Caco-2 (cell line): Measurements from ENCODE around the gene TMPRSS4. TPM values are rescaled to one million over a fixed set of nuclear protein-coding genes. Genes with fewer than 3 reads are reported as not detected.

Experiments used
- BruUV-seq: library from RNA; stranded (reverse); fragments of 400-500 nt; replicated peaks from 2 replicates; lab custom pipeline; 2021; lab: Mats Ljungman, UMichigan
- CTCF ChIA-PET: fragments of 300-600 bp; sonication (Branson Sonifier 250); formaldehyde crosslinking; loops from one replicate; lab custom pipeline; 2022; ENCODE audit warnings: antibody characterized with exemption; lab: Charles Lee
- POLR2A ChIA-PET: fragments of 300-600 bp; sonication (Branson Sonifier 250); formaldehyde crosslinking; loops from one replicate; lab custom pipeline; 2022; ENCODE audit warnings: antibody characterized with exemption; lab: Charles Lee
- DNase-seq, 2 experiments: peaks; one replicate each; pipeline versions ENCODE4 v3.0.0 to v3.0.0-alpha.2; 2020 to 2022
- H3K27me3 ChIP-seq: replicated peaks from 2 replicates; pipeline ENCODE4 v1.6.0; 2011; ENCODE audit warnings: low read length; ENCODE audit not compliant: control insufficient read depth, insufficient read depth
- H3K36me3 ChIP-seq: 2 replicates; pipeline ENCODE4 v1.5.1; 2011; ENCODE audit warnings: low read length; ENCODE audit not compliant: control insufficient read depth, insufficient read depth
- H3K4me1 ChIP-seq: fragments of 250-450 bp; sonication (Bioruptor Pico); 2 replicates; pipeline ENCODE4 v1.5.1; 2020; ENCODE audit warnings: mild to moderate bottlenecking
- H3K4me3 ChIP-seq: 2 replicates; pipeline ENCODE4 v1.5.1; 2011; ENCODE audit warnings: low read depth, mild to moderate bottlenecking, control low read depth, low read length
- H3K9me3 ChIP-seq: fragments of 250-450 bp; sonication (Bioruptor Pico); 2 replicates; pipeline ENCODE4 v1.5.1; 2020; ENCODE audit warnings: mild to moderate bottlenecking, moderate library complexity
- H3K27ac Mint-ChIP-seq: one replicate; pipeline ENCODE4 v1.8.0; 2022; ENCODE audit warnings: mixed read lengths; ENCODE audit not compliant: unreplicated experiment
- H3K27me3 Mint-ChIP-seq: one replicate; pipeline ENCODE4 v1.8.0; 2022; ENCODE audit warnings: mixed read lengths; ENCODE audit not compliant: insufficient read depth, unreplicated experiment
- H3K36me3 Mint-ChIP-seq: one replicate; pipeline ENCODE4 v1.8.0; 2022; ENCODE audit warnings: mild to moderate bottlenecking, mixed read lengths; ENCODE audit not compliant: insufficient read depth, unreplicated experiment
- H3K4me1 Mint-ChIP-seq: one replicate; pipeline ENCODE4 v1.8.0; 2022; ENCODE audit warnings: low read depth, mixed read lengths; ENCODE audit not compliant: unreplicated experiment
- H3K4me3 Mint-ChIP-seq: one replicate; pipeline ENCODE4 v1.8.0; 2022; ENCODE audit warnings: mild to moderate bottlenecking, moderate library complexity, mixed read lengths; ENCODE audit not compliant: unreplicated experiment
- H3K9me3 Mint-ChIP-seq: one replicate; pipeline ENCODE4 v1.8.0; 2022; ENCODE audit warnings: mixed read lengths; ENCODE audit not compliant: unreplicated experiment
- intact Hi-C: fragments of 100-400 bp; cut with micrococcal nuclease; formaldehyde crosslinking; loops from one replicate; pipeline ENCODE4 v1.10.0; 2022; ENCODE audit not compliant: unreplicated experiment
- total RNA-seq: library from RNA; stranded (reverse); gene quantifications from 2 replicates; pipeline ENCODE4 v1.2.3, GENCODE V29; 2022
- TF ChIP-seq, protein P1 (sequence below), 2 experiments: fragments of 200-600 bp in 1 of 2; IDR thresholded peaks; 1 replicate in 1 of 2; 2 replicates in 1 of 2; pipeline versions ENCODE4 v1.5.1 to v1.8.0; 2011 to 2022; ENCODE audit warnings: antibody characterized with exemption in 1 of 2, control low read depth in 1 of 2, inconsistent platforms in 1 of 2, low read depth in 1 of 2, low read length in 1 of 2, mild to moderate bottlenecking in 1 of 2, moderate library complexity in 1 of 2; ENCODE audit not compliant: insufficient read depth in 1 of 2, severe bottlenecking in 1 of 2, unreplicated experiment in 1 of 2

Gene TMPRSS4
- total RNA-seq, 1 experiment from 2014 or later, result 86.4 TPM

DNA sequence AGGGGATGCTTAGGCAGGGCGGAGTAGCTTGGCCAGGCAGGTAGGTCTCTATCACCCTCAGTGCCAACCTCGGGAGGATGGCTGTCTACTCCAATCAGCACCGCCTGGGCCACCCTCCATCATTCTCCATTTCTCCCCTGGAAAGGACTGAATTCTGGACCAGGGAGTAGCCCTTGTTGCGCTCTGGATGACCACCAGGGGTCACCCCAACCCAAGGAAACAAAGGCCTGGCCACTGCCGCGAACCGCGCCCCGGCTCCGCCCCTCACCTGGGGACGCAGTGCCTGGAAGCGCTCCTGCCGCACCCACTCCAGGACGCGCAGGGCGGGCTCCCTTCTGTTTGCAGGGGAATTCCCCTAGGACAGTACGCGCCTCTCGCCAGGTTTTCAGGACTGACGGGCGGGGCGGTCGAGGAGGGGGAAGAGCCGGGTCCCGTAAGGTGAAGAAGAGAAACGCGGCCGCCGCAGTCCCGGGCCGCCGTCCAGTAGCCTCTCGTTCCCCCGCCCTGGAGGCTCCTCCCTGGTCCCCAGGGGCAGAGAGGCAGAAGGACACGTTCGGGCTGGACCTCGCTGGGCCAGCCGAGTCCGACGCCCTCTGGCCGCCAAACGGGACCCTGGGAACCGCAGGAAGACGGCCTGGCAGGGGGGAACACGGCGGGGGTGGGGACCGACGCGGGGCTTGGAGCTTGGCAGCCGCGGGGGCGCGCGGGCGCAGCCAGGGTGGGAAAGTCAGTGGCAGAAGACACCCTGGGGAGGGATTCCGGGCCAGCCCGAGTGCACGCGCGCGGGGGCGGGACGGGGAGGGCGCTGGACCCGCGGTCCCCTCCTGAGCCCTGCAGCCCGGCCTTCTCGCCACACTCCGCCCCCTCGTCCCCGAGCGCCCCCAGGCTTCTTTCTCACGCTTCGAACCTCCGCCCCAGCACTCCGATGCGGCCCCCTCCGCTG, 68.7 kb downstream of the TMPRSS4 start:
- H3K27me3 ChIP-seq, result peaks cover 2% of the 10 kb centered on the region
- H3K4me3 Mint-ChIP-seq, result peak overlapping the region; percentile 81

GRCh38 chr11:118146554-118146953, 69.7 kb downstream of the TMPRSS4 start:
- ChIA-PET POLR2A (interaction anchor here (0.6 kb wide), 1 partner anchor 196 kb away, joined by 3 read pairs; the partner anchor contains the start of gene CD3D), CTCF (interaction anchor here (5.8 kb wide), 1 partner anchor 26 kb away, joined by 36 read pairs; no protein-coding TSS in a partner anchor)
- Mint-ChIP-seq H3K9me3 (no peaks in the 10 kb centered on the region), H3K36me3 (no peaks in the 10 kb centered on the region), H3K4me1 (peaks cover 17% of the 10 kb centered on the region), H3K4me3 (peak overlapping the region; percentile 81), H3K27me3 (peaks cover 14% of the 10 kb centered on the region), H3K27ac (no peak overlapping the region)
- TF ChIP-seq, protein P1, sequence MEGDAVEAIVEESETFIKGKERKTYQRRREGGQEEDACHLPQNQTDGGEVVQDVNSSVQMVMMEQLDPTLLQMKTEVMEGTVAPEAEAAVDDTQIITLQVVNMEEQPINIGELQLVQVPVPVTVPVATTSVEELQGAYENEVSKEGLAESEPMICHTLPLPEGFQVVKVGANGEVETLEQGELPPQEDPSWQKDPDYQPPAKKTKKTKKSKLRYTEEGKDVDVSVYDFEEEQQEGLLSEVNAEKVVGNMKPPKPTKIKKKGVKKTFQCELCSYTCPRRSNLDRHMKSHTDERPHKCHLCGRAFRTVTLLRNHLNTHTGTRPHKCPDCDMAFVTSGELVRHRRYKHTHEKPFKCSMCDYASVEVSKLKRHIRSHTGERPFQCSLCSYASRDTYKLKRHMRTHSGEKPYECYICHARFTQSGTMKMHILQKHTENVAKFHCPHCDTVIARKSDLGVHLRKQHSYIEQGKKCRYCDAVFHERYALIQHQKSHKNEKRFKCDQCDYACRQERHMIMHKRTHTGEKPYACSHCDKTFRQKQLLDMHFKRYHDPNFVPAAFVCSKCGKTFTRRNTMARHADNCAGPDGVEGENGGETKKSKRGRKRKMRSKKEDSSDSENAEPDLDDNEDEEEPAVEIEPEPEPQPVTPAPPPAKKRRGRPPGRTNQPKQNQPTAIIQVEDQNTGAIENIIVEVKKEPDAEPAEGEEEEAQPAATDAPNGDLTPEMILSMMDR (IDR thresholded peaks at IDR 0.05; ENCODE audit: insufficient read depth in 1 of 2, low read depth in 1 of 2, low read length in 1 of 2, severe bottlenecking in 1 of 2, unreplicated experiment in 1 of 2), result no peak
- no peaks in the 10 kb centered on the region for H3K36me3 ChIP-seq
- H3K4me1 ChIP-seq, result peaks cover 7% of the 10 kb centered on the region
- H3K9me3 ChIP-seq, result no peaks in the 10 kb centered on the region
- intact Hi-C loops, result loop anchor here (5.0 to 10.0 kb wide), 2 partner anchors 206 to 508 kb away; no protein-coding TSS in a partner anchor
- H3K4me3 ChIP-seq, result no peak overlapping the region
- DNase-seq, result no peak
- BruUV-seq, result no TSS peak
- H3K27me3 ChIP-seq, result peaks cover 2% of the 10 kb centered on the region

More for the DNA sequence above, 68.7 kb downstream of the TMPRSS4 start:
- peaks cover 7% of the 10 kb centered on the region for H3K4me1 ChIP-seq
- no TSS peak for BruUV-seq
- POLR2A ChIA-PET, result no interaction called here
- H3K4me3 ChIP-seq, result peak overlapping the region; percentile 84
- peaks cover 17% of the 10 kb centered on the region for H3K4me1 Mint-ChIP-seq
- H3K9me3 Mint-ChIP-seq, result no peaks in the 10 kb centered on the region
- intact Hi-C loops, result loop anchor here (1.0 to 10.0 kb wide), 9 partner anchors 26 to 509 kb away; no protein-coding TSS in a partner anchor
- H3K27ac Mint-ChIP-seq, result no peak overlapping the region
- no peaks in the 10 kb centered on the region for H3K9me3 ChIP-seq
- TF ChIP-seq, protein P1 (IDR thresholded peaks at IDR 0.05; ENCODE audit: insufficient read depth in 1 of 2, low read depth in 1 of 2, low read length in 1 of 2, severe bottlenecking in 1 of 2, unreplicated experiment in 1 of 2), result peak; percentile 98 to 99
- DNase-seq, result peak; percentile 96 to 99
- no peaks in the 10 kb centered on the region for H3K36me3 ChIP-seq
- peaks cover 13% of the 10 kb centered on the region for H3K27me3 Mint-ChIP-seq
- CTCF ChIA-PET, result interaction anchor here (0.6 to 5.8 kb wide), 2 partner anchors 27 to 661 kb away, joined by 3 to 36 read pairs; no protein-coding TSS in a partner anchor
- no peaks in the 10 kb centered on the region for H3K36me3 Mint-ChIP-seq

GRCh38 chr11:118147502-118147901, 70.6 kb downstream of the TMPRSS4 start:
- Mint-ChIP-seq H3K27ac (no peak overlapping the region), H3K27me3 (peaks cover 14% of the 10 kb centered on the region), H3K9me3 (no peaks in the 10 kb centered on the region), H3K36me3 (no peaks in the 10 kb centered on the region), H3K4me3 (peak overlapping the region; percentile 46), H3K4me1 (peaks cover 8% of the 10 kb centered on the region)
- Histone ChIP-seq H3K36me3 (no peaks in the 10 kb centered on the region), H3K27me3 (peaks cover 2% of the 10 kb centered on the region), H3K4me3 (no peak overlapping the region), H3K9me3 (no peaks in the 10 kb centered on the region), H3K4me1 (peaks cover 5% of the 10 kb centered on the region)
- TF ChIP-seq, protein P1 (IDR thresholded peaks at IDR 0.05; ENCODE audit: insufficient read depth in 1 of 2, low read depth in 1 of 2, low read length in 1 of 2, severe bottlenecking in 1 of 2, unreplicated experiment in 1 of 2), result no peak
- CTCF ChIA-PET, result interaction anchor here (0.6 to 5.8 kb wide), 3 partner anchors 25 to 204 kb away, joined by 3 to 36 read pairs (median 5); no protein-coding TSS in a partner anchor
- POLR2A ChIA-PET, result no interaction called here
- intact Hi-C loops, result loop anchor here (5.0 to 10.0 kb wide), 2 partner anchors 205 to 507 kb away; no protein-coding TSS in a partner anchor
- BruUV-seq, result no TSS peak
- DNase-seq, result no peak
